Measurements from ENCODE around the gene STUB1.
"Not testable (repeated sequence)": the region's sequence is repeated elsewhere in the genome, so short reads cannot be mapped to it uniquely, and the experiment has no call there.

STUB1 gene

GRCh38 chr16:698911-699671, 18.9 kb downstream of the STUB1 start:
- no peak for DNase-seq

- DNase-seq = no peak
These were observed 20.7 kb downstream of the STUB1 start for GRCh38 chr16:700684-701584.

- no peak for DNase-seq
These were observed 22.1 kb downstream of the STUB1 start for GRCh38 chr16:702341-702740.

GRCh38 chr16:703406-703805, 23.2 kb downstream of the STUB1 start:
- DNase-seq = no peak

- no peak for DNase-seq
These were observed 23.8 kb downstream of the STUB1 start for GRCh38 chr16:704047-704446.

GRCh38 chr16:704552-705380, 24.6 kb downstream of the STUB1 start:
- DNase-seq = no peak

- peak; percentile 17 for DNase-seq
These were observed 25.4 kb downstream of the STUB1 start, which contains the start of gene FBXL16 for GRCh38 chr16:705431-706188. TSS of gene FBXL16 (minus strand) at chr16:705801. CDS start at chr16:697405, 8,396 bp downstream.

GRCh38 chr16:706189-707061, 26.2 kb downstream of the STUB1 start:
- DNase-seq = no peak

GRCh38 chr16:707062-707538, 26.9 kb downstream of the STUB1 start:
- DNase-seq = no peak

- no peak for DNase-seq
These were observed 27.8 kb downstream of the STUB1 start for GRCh38 chr16:708019-708418.

GRCh38 chr16:708959-709358, 28.7 kb downstream of the STUB1 start:
- DNase-seq = no peak

GRCh38 chr16:709566-710499, 29.6 kb downstream of the STUB1 start:
- DNase-seq = peak; percentile 22

GRCh38 chr16:710500-711075, 30.4 kb downstream of the STUB1 start:
- DNase-seq = no peak

- DNase-seq = no peak
These were observed 30.9 kb downstream of the STUB1 start for GRCh38 chr16:711084-711483.

GRCh38 chr16:711548-712320, 31.5 kb downstream of the STUB1 start:
- DNase-seq = no peak

- DNase-seq = not testable (repeated sequence)
These were observed 32.6 kb downstream of the STUB1 start for GRCh38 chr16:712740-713250.

GRCh38 chr16:714079-714478, 33.9 kb downstream of the STUB1 start:
- DNase-seq = no peak
